Right ventricle myocardium inferior (tissue), 1 donor: ENCODE results near the gene ERG. TPM values are rescaled to one million over a fixed set of nuclear protein-coding genes. Genes with fewer than 3 reads are reported as not detected.

Experiments
- ATAC-seq: fragments of 200-7000 bp; cut with Tn5 transposase; one replicate; pipeline ENCODE4 v1.9.1; 2020; ENCODE audit warnings: mild to moderate bottlenecking, moderate library complexity
- DNase-seq: peaks from one replicate; pipeline ENCODE4 v3.0.0; 2021; ENCODE audit errors: missing footprints
- intact Hi-C: fragments of 100-400 bp; cut with DNase I; formaldehyde crosslinking; loops from one replicate; pipeline ENCODE4 v1.11.0; 2022
- total RNA-seq: library from RNA; stranded (reverse); fragmentation: NEBNext Ultra II Directional; extraction: Animal tissue kit (Norgen Biotek cat#: 25700); gene quantifications from one replicate; pipeline ENCODE4 v1.2.1, GENCODE V29; 2021
- donor health status: DM: no; HTN: yes; CAD: no; lungs with severe emphysema.

ERG gene
- total RNA-seq, 1 donor from 2014 or later, result 18.1 TPM

- intact Hi-C loops, result loop anchor here (10.0 kb wide), 1 partner anchor 110 kb away; the partner anchor contains the start of gene ERG
- DNase-seq, result no peak
- no peak for ATAC-seq
Measured at GRCh38 chr21:38384675-38385426, 113.4 kb downstream of the ERG start.

GRCh38 chr21:38384238-38384560 is 114.1 kb downstream of the ERG start:
- DNase-seq (no peak), ATAC-seq (no peak)
- intact Hi-C loops, result loop anchor here (10.0 kb wide), 1 partner anchor 111 kb away; the partner anchor contains the start of gene ERG

- intact Hi-C loops, result loop anchor here (10.0 kb wide), 1 partner anchor 111 kb away; the partner anchor contains the start of gene ERG
- ATAC-seq (no peak), DNase-seq (no peak)
Measured at GRCh38 chr21:38383411-38384237, 114.7 kb downstream of the ERG start.

- intact Hi-C loops, result loop anchor here (10.0 kb wide), 1 partner anchor 114 kb away; the partner anchor contains the start of gene ERG
- ATAC-seq (no peak), DNase-seq (no peak)
Measured at GRCh38 chr21:38380481-38381137, 117.7 kb downstream of the ERG start.

GRCh38 chr21:38379147-38379546 is 119.1 kb downstream of the ERG start:
- ATAC-seq (no peak), DNase-seq (no peak)
- intact Hi-C loops, result no loop called here

GRCh38 chr21:38377165-38378088 is 120.8 kb downstream of the ERG start:
- intact Hi-C loops, result no loop called here

GRCh38 chr21:38376693-38377092 is 121.6 kb downstream of the ERG start:
- intact Hi-C loops, result no loop called here
- peak; percentile 34 for ATAC-seq
- no peak for DNase-seq

More at GRCh38 chr21:38377165-38378088, 120.8 kb downstream of the ERG start:
- ATAC-seq (no peak), DNase-seq (no peak)

- peak; percentile 52 for ATAC-seq
- DNase-seq, result no peak
- intact Hi-C loops, result no loop called here
Measured at GRCh38 chr21:38376235-38376634, 122.0 kb downstream of the ERG start.

GRCh38 chr21:38367646-38368045 is 130.6 kb downstream of the ERG start:
- intact Hi-C loops, result no loop called here
- ATAC-seq, result no peak

GRCh38 chr21:38365521-38365920 is 132.8 kb downstream of the ERG start:
- DNase-seq (no peak), ATAC-seq (no peak)
- intact Hi-C loops, result no loop called here

More at GRCh38 chr21:38367646-38368045, 130.6 kb downstream of the ERG start:
- no peak for DNase-seq

- ATAC-seq, result no peak
- no peak for DNase-seq
- intact Hi-C loops, result no loop called here
Measured at GRCh38 chr21:38363693-38364092, 134.6 kb downstream of the ERG start.

- DNase-seq (no peak), ATAC-seq (no peak)
- intact Hi-C loops, result no loop called here
Measured at GRCh38 chr21:38361324-38361723, 137.0 kb downstream of the ERG start.

GRCh38 chr21:38359835-38360234 is 138.4 kb downstream of the ERG start:
- no peak for ATAC-seq
- DNase-seq, result no peak
- intact Hi-C loops, result loop anchor here (10.0 kb wide), 2 partner anchors 655 to 685 kb away; no protein-coding TSS in a partner anchor

- intact Hi-C loops, result loop anchor here (10.0 kb wide), 2 partner anchors 654 to 684 kb away; no protein-coding TSS in a partner anchor
- no peak for DNase-seq
- ATAC-seq, result no peak
Measured at GRCh38 chr21:38359090-38359489, 139.2 kb downstream of the ERG start.

- ATAC-seq (no peak), DNase-seq (no peak)
- intact Hi-C loops, result loop anchor here (10.0 kb wide), 2 partner anchors 654 to 684 kb away; no protein-coding TSS in a partner anchor
Measured at GRCh38 chr21:38358666-38359065, 139.6 kb downstream of the ERG start.

GRCh38 chr21:38358098-38358497 is 140.2 kb downstream of the ERG start:
- ATAC-seq (no peak), DNase-seq (no peak)
- intact Hi-C loops, result loop anchor here (10.0 kb wide), 2 partner anchors 653 to 683 kb away; no protein-coding TSS in a partner anchor

- ATAC-seq, result no peak
- intact Hi-C loops, result loop anchor here (1.0 to 10.0 kb wide), 3 partner anchors 198 to 682 kb away; no protein-coding TSS in a partner anchor
- DNase-seq, result no peak
Measured at GRCh38 chr21:38356883-38357625, 141.2 kb downstream of the ERG start.
